ENCODE data around the gene MYO1E. TPM values are rescaled to one million over a fixed set of nuclear protein-coding genes. Genes with fewer than 3 reads are reported as not detected.

MYO1E gene
- total and polyA plus RNA-seq, 4 donors: 28.7 to 46.1 (median 38.7) TPM

DNA sequence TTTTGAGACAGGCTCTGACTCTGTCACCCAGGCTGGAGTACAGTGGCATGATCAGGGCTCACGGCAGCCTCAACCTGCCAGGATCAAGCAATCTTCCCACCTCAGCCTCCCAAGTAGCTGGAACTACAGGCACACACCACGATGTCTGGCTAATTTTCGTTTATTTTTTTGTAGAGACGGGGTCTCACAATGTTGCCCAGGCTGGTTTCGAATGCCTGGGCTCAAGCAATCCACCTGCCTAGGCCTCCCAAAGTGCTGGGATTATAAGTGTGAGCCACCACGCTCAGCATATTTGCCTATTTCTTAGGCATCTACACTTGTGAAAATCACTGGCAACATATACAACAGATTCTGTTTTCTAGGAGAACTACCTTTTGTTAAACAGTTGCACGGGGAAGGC is 16.9 kb downstream of the MYO1E start:
- H3K9me3 ChIP-seq (ENCODE audit: control insufficient read depth, insufficient read depth, low read length): no peaks in the 10 kb centered on the region
- DNase-seq (ENCODE audit: low read depth in 4 of 6, low spot score in 6 of 6): no peak
- H3K27ac ChIP-seq (ENCODE audit: low read depth, low read length): no peak overlapping the region
- no peaks in the 10 kb centered on the region for H3K27me3 ChIP-seq (ENCODE audit: control insufficient read depth, insufficient read depth, low read length)
- H3K4me1 ChIP-seq (ENCODE audit: control insufficient read depth, insufficient read depth, low read length): no peaks in the 10 kb centered on the region
- no peaks in the 10 kb centered on the region for H3K36me3 ChIP-seq (ENCODE audit: control insufficient read depth, insufficient read depth, low read length)
- WGBS (ENCODE audit: insufficient coverage): 93% methylated on average over 7 of the region's 7 CpGs
- H3K4me3 ChIP-seq (ENCODE audit: low read depth, low read length): no peak overlapping the region

DNA sequence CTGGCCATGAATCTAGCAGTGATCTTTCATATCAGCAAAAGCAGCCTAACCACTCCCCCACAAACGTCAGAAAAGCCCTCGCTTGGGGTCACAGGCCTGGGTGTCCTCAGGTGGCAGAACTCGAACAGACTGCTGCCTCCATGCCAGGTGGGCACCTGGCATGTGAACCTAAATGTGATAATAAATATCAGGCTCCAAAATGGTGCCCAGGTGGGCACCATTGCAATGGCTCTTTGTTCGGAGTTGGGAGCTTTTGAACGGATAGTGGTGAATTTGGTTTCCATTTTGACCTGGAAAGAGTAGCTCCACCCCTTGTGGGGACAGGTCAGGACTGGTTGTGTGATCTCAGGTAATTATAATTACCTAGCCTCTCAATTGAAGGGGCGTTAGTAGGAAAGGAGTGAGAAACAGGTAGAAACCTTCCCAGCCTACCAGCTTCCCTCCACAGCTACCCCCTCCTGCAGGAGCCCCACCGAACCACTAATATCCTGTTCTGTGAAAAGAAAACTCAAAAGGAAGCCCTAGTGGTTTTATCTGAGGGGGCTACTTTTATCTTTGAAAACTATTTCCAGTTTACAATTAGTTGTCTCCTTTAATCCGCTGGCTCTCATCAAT is 18.1 kb downstream of the MYO1E start:
- no peak overlapping the region for H3K27ac ChIP-seq (ENCODE audit: low read depth, low read length)

DNA sequence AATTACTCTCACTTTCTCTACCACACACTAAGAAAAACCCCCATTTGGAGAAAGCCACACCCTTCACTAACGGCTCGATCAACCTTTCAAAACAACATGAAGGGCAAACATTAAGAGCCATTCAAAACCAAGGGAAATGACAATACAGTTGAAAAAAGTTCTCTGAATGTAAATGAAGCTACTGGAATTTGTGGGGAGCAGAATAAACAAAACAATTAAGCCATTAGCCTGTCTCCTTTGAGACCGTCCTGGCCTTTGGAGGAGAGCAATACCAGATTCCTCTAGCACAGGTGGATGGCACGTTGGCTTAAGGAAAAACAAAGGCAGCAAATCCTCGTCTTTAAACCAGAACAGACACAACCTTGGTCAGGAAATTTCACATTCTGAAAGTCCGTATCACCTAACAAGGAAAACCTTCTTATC is 18.7 kb downstream of the MYO1E start:
- Histone ChIP-seq H3K4me1 (ENCODE audit: control insufficient read depth, insufficient read depth, low read length) (no peaks in the 10 kb centered on the region), H3K4me3 (ENCODE audit: low read depth, low read length) (no peak overlapping the region), H3K9me3 (ENCODE audit: control insufficient read depth, insufficient read depth, low read length) (no peaks in the 10 kb centered on the region), H3K36me3 (ENCODE audit: control insufficient read depth, insufficient read depth, low read length) (no peaks in the 10 kb centered on the region), H3K27ac (ENCODE audit: low read depth, low read length) (no peak overlapping the region), H3K27me3 (ENCODE audit: control insufficient read depth, insufficient read depth, low read length) (no peaks in the 10 kb centered on the region)
- 77% methylated on average over 4 of the region's 6 CpGs for WGBS (ENCODE audit: insufficient coverage)
- no peak for DNase-seq (ENCODE audit: low read depth in 4 of 6, low spot score in 6 of 6)

More for the DNA sequence above, 18.1 kb downstream of the MYO1E start:
- Histone ChIP-seq H3K4me1 (ENCODE audit: control insufficient read depth, insufficient read depth, low read length) (no peaks in the 10 kb centered on the region), H3K4me3 (ENCODE audit: low read depth, low read length) (no peak overlapping the region), H3K9me3 (ENCODE audit: control insufficient read depth, insufficient read depth, low read length) (no peaks in the 10 kb centered on the region), H3K27me3 (ENCODE audit: control insufficient read depth, insufficient read depth, low read length) (no peaks in the 10 kb centered on the region), H3K36me3 (ENCODE audit: control insufficient read depth, insufficient read depth, low read length) (no peaks in the 10 kb centered on the region)
- WGBS (ENCODE audit: insufficient coverage): 51% methylated on average over 5 of the region's 8 CpGs
- DNase-seq (ENCODE audit: low read depth in 4 of 6, low spot score in 6 of 6): no peak

DNA sequence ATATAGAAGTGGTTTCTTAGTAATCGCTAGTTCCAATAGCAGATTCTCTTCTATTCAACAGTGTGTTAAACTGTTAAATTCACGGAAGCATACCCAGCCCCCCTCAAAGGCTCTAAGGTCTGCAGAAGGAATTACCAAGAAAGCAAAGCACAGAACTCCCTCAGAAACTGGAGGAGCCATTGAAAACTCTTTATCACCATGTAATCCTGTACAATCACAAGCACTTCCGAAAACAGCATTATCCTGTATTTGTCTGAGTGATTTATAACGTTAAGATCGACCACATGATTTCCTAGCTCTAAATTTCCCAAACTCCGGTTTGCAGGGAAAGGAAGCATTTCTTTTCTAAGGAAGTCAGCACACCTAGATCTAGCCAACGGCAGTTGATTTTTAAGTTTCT is 20.0 kb downstream of the MYO1E start:
- DNase-seq (ENCODE audit: low read depth in 4 of 6, low spot score in 6 of 6): no peak
- Histone ChIP-seq H3K4me1 (ENCODE audit: control insufficient read depth, insufficient read depth, low read length) (no peaks in the 10 kb centered on the region), H3K27me3 (ENCODE audit: control insufficient read depth, insufficient read depth, low read length) (no peaks in the 10 kb centered on the region), H3K36me3 (ENCODE audit: control insufficient read depth, insufficient read depth, low read length) (no peaks in the 10 kb centered on the region), H3K9me3 (ENCODE audit: control insufficient read depth, insufficient read depth, low read length) (no peaks in the 10 kb centered on the region), H3K4me3 (ENCODE audit: low read depth, low read length) (no peak overlapping the region), H3K27ac (ENCODE audit: low read depth, low read length) (no peak overlapping the region)
- WGBS (ENCODE audit: insufficient coverage): 31% methylated on average over 5 of the region's 7 CpGs

DNA sequence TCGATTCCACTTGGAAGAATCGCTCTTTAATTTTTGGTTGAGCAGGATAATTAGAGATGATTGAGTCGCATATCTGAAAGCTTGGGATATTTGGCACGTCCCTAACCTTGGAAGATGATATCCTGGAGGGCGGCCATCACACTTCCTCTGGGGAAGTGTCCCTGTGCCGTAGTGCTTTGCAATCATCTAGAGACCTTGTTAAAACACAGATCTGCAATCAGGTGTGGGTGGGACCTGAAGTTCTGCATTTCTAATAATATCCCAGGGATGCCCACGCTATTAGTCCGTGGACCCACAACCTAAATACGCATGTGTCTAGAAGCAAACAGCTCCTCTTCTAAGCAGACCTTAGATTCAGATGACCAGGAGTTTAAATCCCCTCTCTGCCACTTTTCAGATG is 20.5 kb downstream of the MYO1E start:
- Histone ChIP-seq H3K36me3 (ENCODE audit: control insufficient read depth, insufficient read depth, low read length) (no peaks in the 10 kb centered on the region), H3K27me3 (ENCODE audit: control insufficient read depth, insufficient read depth, low read length) (no peaks in the 10 kb centered on the region), H3K27ac (ENCODE audit: low read depth, low read length) (no peak overlapping the region), H3K9me3 (ENCODE audit: control insufficient read depth, insufficient read depth, low read length) (no peaks in the 10 kb centered on the region), H3K4me1 (ENCODE audit: control insufficient read depth, insufficient read depth, low read length) (no peaks in the 10 kb centered on the region), H3K4me3 (ENCODE audit: low read depth, low read length) (no peak overlapping the region)
- WGBS (ENCODE audit: insufficient coverage): 89% methylated on average over 8 of the region's 9 CpGs
- DNase-seq (ENCODE audit: low read depth in 4 of 6, low spot score in 6 of 6): no peak

DNA sequence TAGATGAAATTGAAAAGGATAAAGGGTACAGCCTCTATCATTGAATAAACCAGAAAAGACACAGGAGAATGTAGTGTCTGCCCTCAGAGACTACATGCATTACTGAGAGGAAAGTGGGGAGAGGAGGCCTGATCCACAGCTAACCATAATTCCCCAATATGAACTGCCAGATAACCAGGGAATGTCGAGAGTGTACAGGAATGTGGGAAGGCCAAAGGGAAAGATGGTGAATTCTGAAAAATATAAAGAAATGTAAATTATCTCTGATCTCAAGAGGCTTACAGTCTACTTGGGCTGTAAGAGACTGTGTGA is 22.3 kb downstream of the MYO1E start:
- no peak for DNase-seq (ENCODE audit: low read depth in 4 of 6, low spot score in 6 of 6)
- Histone ChIP-seq H3K4me3 (ENCODE audit: low read depth, low read length) (no peak overlapping the region), H3K27me3 (ENCODE audit: control insufficient read depth, insufficient read depth, low read length) (no peaks in the 10 kb centered on the region), H3K27ac (ENCODE audit: low read depth, low read length) (no peak overlapping the region), H3K4me1 (ENCODE audit: control insufficient read depth, insufficient read depth, low read length) (no peaks in the 10 kb centered on the region), H3K9me3 (ENCODE audit: control insufficient read depth, insufficient read depth, low read length) (no peaks in the 10 kb centered on the region), H3K36me3 (ENCODE audit: control insufficient read depth, insufficient read depth, low read length) (no peaks in the 10 kb centered on the region)
- no CpG with 5 or more reads among the region's 1 CpG for WGBS (ENCODE audit: insufficient coverage)

DNA sequence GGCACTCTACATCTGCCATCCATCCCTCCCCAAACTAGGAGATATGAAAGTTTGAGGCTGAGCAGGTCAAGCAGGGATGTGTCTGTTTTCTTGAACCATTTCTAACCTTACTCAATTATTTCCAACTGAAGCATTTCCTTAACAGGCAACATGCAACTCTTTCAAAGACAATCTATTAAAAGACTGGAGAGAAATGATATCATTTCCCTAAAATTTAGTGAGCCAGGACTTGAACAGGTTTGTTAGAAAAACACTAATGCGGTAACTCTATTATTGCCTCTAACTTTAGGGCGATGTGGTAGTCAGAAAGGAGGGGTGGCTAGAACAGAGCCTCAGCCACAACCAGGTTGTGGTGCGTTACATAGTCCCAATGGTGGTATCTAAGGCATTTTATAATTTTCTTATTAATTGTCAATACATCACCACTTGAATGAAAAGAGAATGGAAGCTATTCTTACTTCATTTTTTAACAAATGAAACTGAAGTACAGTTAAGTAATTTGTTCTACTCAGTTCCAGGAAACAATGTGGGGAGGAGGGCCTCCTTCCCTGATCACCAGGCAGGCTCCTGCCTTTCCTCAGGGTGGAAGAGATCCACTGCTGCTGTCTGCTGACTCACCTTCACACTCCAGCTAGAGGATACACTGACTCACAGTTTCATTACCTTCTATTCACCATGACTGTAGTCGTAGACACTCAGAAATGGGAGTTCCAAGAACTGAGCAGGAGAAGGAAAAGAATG is 22.8 kb downstream of the MYO1E start:
- Histone ChIP-seq H3K27ac (ENCODE audit: low read depth, low read length) (no peak overlapping the region), H3K9me3 (ENCODE audit: control insufficient read depth, insufficient read depth, low read length) (no peaks in the 10 kb centered on the region), H3K4me1 (ENCODE audit: control insufficient read depth, insufficient read depth, low read length) (no peaks in the 10 kb centered on the region), H3K4me3 (ENCODE audit: low read depth, low read length) (no peak overlapping the region), H3K36me3 (ENCODE audit: control insufficient read depth, insufficient read depth, low read length) (no peaks in the 10 kb centered on the region), H3K27me3 (ENCODE audit: control insufficient read depth, insufficient read depth, low read length) (no peaks in the 10 kb centered on the region)
- 100% methylated on average over 1 of the region's 4 CpGs for WGBS (ENCODE audit: insufficient coverage)
- DNase-seq (ENCODE audit: low read depth in 4 of 6, low spot score in 6 of 6): no peak

DNA sequence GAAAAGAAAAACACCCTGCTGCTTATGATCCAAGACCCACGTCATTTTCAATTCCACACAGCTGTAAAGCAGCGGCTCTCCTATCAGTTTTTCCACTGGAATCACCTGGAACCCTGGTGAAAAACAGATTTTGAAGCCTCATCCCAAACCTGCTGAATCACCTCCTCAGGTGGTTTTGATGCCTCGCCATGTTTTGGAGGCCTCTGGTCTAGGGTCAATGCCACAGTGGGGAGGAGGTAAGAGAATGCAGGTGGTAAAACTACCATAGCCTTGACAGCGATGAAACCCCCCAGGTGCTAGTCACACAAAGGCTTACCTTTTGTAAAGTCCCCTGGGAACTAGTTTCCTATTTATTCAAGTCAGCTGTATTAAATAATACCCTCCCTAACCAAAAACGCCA is 24.8 kb downstream of the MYO1E start:
- Histone ChIP-seq H3K36me3 (ENCODE audit: control insufficient read depth, insufficient read depth, low read length) (no peaks in the 10 kb centered on the region), H3K4me1 (ENCODE audit: control insufficient read depth, insufficient read depth, low read length) (no peaks in the 10 kb centered on the region), H3K9me3 (ENCODE audit: control insufficient read depth, insufficient read depth, low read length) (no peaks in the 10 kb centered on the region), H3K4me3 (ENCODE audit: low read depth, low read length) (no peak overlapping the region), H3K27me3 (ENCODE audit: control insufficient read depth, insufficient read depth, low read length) (no peaks in the 10 kb centered on the region), H3K27ac (ENCODE audit: low read depth, low read length) (no peak overlapping the region)
- no peak for DNase-seq (ENCODE audit: low read depth in 4 of 6, low spot score in 6 of 6)
- 100% methylated on average over 2 of the region's 5 CpGs for WGBS (ENCODE audit: insufficient coverage)

DNA sequence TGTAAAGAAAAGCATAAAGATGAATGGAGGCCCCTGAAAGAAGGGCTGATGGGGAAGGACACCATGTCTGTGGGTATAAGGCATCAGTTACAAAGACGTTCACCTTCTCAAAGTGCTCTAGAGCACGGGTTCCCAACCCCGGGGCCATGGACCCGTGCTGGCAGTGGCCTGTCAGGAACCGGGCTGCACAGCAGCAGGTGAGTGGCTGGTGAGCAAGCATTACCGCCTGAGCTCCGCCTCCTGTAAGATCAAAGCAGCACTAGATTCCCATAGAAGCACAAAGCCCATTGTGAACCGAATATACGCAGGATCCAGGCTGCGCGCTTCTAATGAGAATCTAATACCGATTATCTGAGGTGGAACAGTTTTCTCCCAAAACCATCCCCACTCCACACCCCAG is 25.7 kb downstream of the MYO1E start:
- no peak overlapping the region for H3K27ac ChIP-seq (ENCODE audit: low read depth, low read length)
- no peaks in the 10 kb centered on the region for H3K4me1 ChIP-seq (ENCODE audit: control insufficient read depth, insufficient read depth, low read length)
- no peaks in the 10 kb centered on the region for H3K9me3 ChIP-seq (ENCODE audit: control insufficient read depth, insufficient read depth, low read length)
- WGBS (ENCODE audit: insufficient coverage): 86% methylated on average over 11 of the region's 12 CpGs
- DNase-seq (ENCODE audit: low read depth in 4 of 6, low spot score in 6 of 6): no peak
- no peaks in the 10 kb centered on the region for H3K27me3 ChIP-seq (ENCODE audit: control insufficient read depth, insufficient read depth, low read length)
- no peak overlapping the region for H3K4me3 ChIP-seq (ENCODE audit: low read depth, low read length)
- no peaks in the 10 kb centered on the region for H3K36me3 ChIP-seq (ENCODE audit: control insufficient read depth, insufficient read depth, low read length)

DNA sequence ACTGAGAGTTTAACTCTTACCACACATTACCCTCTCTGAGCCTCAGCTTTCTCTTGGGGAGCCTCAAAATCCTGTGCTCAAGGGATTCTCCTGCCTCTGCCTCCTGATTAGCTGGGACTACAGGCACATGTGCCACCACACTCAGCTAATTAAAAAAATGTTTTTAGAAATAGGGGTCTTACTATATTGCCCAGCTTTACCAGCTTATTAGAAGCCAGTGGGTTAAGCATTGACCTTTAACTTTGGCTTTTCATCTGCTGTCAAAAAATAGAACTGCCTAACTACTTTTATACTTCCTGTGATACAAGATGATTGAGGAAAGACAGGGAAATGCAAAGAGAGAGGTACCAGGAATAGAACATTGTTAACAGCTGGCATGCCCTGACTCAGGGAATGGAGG is 27.3 kb downstream of the MYO1E start:
- no peaks in the 10 kb centered on the region for H3K4me1 ChIP-seq (ENCODE audit: control insufficient read depth, insufficient read depth, low read length)
- H3K9me3 ChIP-seq (ENCODE audit: control insufficient read depth, insufficient read depth, low read length): no peaks in the 10 kb centered on the region
- no peak overlapping the region for H3K27ac ChIP-seq (ENCODE audit: low read depth, low read length)
- no peaks in the 10 kb centered on the region for H3K36me3 ChIP-seq (ENCODE audit: control insufficient read depth, insufficient read depth, low read length)
- no peak overlapping the region for H3K4me3 ChIP-seq (ENCODE audit: low read depth, low read length)
- no peaks in the 10 kb centered on the region for H3K27me3 ChIP-seq (ENCODE audit: control insufficient read depth, insufficient read depth, low read length)
- no peak for DNase-seq (ENCODE audit: low read depth in 4 of 6, low spot score in 6 of 6)
